SH-SY5Y (cell line): ENCODE measurements around the gene HOXC5.

ENCODE experiments used
- GATA2 ChIP-seq: IDR thresholded peaks from 2 replicates; pipeline ENCODE4 v1.6.1; 2011; ENCODE audit warnings: mild to moderate bottlenecking, low read depth, low read length
- GATA3 ChIP-seq: IDR thresholded peaks from 2 replicates; pipeline ENCODE4 v1.6.1; 2011; ENCODE audit warnings: low read depth, mild to moderate bottlenecking, low read length, moderate library complexity

DNA sequence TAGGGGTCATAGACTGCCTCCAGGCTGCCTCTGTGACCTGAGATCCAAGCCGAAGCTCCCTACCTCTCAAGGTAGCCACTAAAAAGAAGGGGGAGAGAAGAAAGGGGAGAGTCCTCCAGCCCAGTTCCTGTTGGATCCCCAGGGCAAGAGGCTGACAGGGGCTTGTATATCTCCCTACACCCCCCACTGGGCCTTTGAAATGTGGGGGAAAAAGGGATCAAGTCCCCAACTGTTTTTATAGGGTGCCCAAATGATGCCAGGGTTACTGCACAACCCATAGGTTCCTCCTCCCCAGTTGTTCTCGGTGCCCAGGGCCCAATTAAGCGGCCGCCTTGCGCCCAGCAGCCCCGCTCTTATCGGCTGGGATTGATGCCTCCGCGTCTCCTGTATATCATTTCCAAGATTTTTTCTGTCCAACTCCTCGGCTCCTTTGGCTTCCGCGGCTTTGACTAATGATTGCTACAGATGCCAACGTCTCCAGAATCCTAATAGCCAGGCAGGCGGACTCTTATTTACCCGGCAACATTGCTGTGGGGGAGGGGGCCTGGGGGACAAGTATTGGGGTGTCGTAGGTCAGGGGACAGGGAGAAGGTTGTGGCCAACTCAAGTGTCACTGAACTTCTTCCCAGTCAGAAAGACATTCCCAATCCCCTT, 13.1 kb downstream of the HOXC5 start:
- no peak for TF ChIP-seq GATA2
- TF ChIP-seq GATA3 = no peak
